Panc1 (cell line): ENCODE data around the gene PLA2G15. TPM values are rescaled to one million over a fixed set of nuclear protein-coding genes. Genes with fewer than 3 reads are reported as not detected.

Experiments used
- ATAC-seq: fragments of 200-7000 bp; cut with Tn5 transposase; 2 replicates; pipeline ENCODE4 v1.9.1; 2020; ENCODE audit warnings: mild to moderate bottlenecking, moderate library complexity
- BruUV-seq: library from RNA; stranded (reverse); fragments of 400-500 nt; replicated peaks from 2 replicates; lab custom pipeline; 2021; lab: Mats Ljungman, UMichigan
- CTCF ChIA-PET: fragments of 300-600 bp; sonication (Branson Sonifier 250); formaldehyde crosslinking; loops from one replicate; lab custom pipeline; 2022; ENCODE audit warnings: antibody characterized with exemption; lab: Charles Lee
- POLR2A ChIA-PET: fragments of 300-600 bp; sonication (Branson Sonifier 250); formaldehyde crosslinking; loops from one replicate; lab custom pipeline; 2022; ENCODE audit warnings: antibody characterized with exemption; lab: Charles Lee
- DNase-seq: peaks from one replicate; pipeline ENCODE4 v3.0.0-alpha.2; 2010; ENCODE audit warnings: low read depth, low spot score
- H3K27ac ChIP-seq: 2 replicates; pipeline ENCODE4 v1.5.1; 2011; ENCODE audit warnings: mild to moderate bottlenecking, low read length, inconsistent platforms
- H3K27me3 ChIP-seq: fragments of 200-500 bp; sonication (Bioruptor generic); 2 replicates; pipeline ENCODE4 v1.6.0; 2014; ENCODE audit warnings: low read length, inconsistent platforms; ENCODE audit not compliant: control insufficient read depth, insufficient read depth
- H3K36me3 ChIP-seq: fragments of 200-500 bp; sonication (Bioruptor generic); 2 replicates; pipeline ENCODE4 v1.5.1; 2014; ENCODE audit warnings: inconsistent platforms, mild to moderate bottlenecking, low read length, moderate library complexity; ENCODE audit not compliant: control insufficient read depth, insufficient read depth
- H3K4me1 ChIP-seq: 2 replicates; pipeline ENCODE4 v1.5.1; 2011; ENCODE audit warnings: inconsistent platforms, mild to moderate bottlenecking, low read length, moderate library complexity; ENCODE audit not compliant: control insufficient read depth, insufficient read depth
- H3K4me3 ChIP-seq, 2 experiments: 2 replicates each; pipeline ENCODE4 v1.5.1; 2011 to 2012; ENCODE audit warnings: low read depth in 2 of 2, low read length in 2 of 2, mild to moderate bottlenecking in 2 of 2, inconsistent platforms in 1 of 2, moderate library complexity in 1 of 2
- H3K9me3 ChIP-seq: fragments of 200-500 bp; sonication (Bioruptor generic); 2 replicates; pipeline ENCODE4 v1.5.1; 2014; ENCODE audit warnings: low read depth, mild to moderate bottlenecking, inconsistent platforms, low read length, moderate library complexity; ENCODE audit not compliant: control insufficient read depth, insufficient read depth
- POLR2AphosphoS5 ChIP-seq: IDR thresholded peaks from 2 replicates; pipeline ENCODE4 v1.6.1; 2012; ENCODE audit warnings: mild to moderate bottlenecking, low read depth, low read length, moderate library complexity
- SIN3A ChIP-seq: IDR thresholded peaks from 2 replicates; pipeline ENCODE4 v1.6.1; 2012; ENCODE audit warnings: low read depth, mild to moderate bottlenecking, low read length, moderate library complexity, borderline replicate concordance; ENCODE audit not compliant: insufficient read depth
- TCF7L2 ChIP-seq: IDR thresholded peaks from 2 replicates; pipeline ENCODE4 v1.6.1; 2011; ENCODE audit warnings: mild to moderate bottlenecking, low read depth, low read length, inconsistent platforms
- in situ Hi-C: cut with HindIII; loops from 2 replicates; pipeline ENCODE4 v1.10.0; 2016; ENCODE audit warnings: low sequenced_read_pairs, low pct_unique_long_range_greater_than_20kb
- intact Hi-C: fragments of 100-400 bp; cut with micrococcal nuclease; formaldehyde crosslinking; loops from one replicate; pipeline ENCODE4 v1.10.0; 2022; ENCODE audit not compliant: unreplicated experiment
- total RNA-seq: library from RNA; stranded (reverse); gene quantifications from one replicate; pipeline ENCODE4 v1.2.1, GENCODE V29; 2021; ENCODE audit not compliant: unreplicated experiment
- TF ChIP-seq, protein P1 (sequence below), 2 experiments: IDR thresholded peaks; 2 replicates each; pipeline ENCODE4 v1.6.1; 2011 to 2012; ENCODE audit warnings: low read depth in 2 of 2, control low read depth in 1 of 2, low read length in 1 of 2, mild to moderate bottlenecking in 1 of 2, moderate library complexity in 1 of 2; ENCODE audit not compliant: insufficient read depth in 1 of 2
- TF ChIP-seq, protein P2 (sequence below): fragments of 450-650 bp; IDR thresholded peaks from 2 replicates; pipeline ENCODE4 v1.5.1; 2017; ENCODE audit warnings: mild to moderate bottlenecking

PLA2G15 gene
- total RNA-seq, 1 experiment from 2014 or later = 14.3 TPM

DNA sequence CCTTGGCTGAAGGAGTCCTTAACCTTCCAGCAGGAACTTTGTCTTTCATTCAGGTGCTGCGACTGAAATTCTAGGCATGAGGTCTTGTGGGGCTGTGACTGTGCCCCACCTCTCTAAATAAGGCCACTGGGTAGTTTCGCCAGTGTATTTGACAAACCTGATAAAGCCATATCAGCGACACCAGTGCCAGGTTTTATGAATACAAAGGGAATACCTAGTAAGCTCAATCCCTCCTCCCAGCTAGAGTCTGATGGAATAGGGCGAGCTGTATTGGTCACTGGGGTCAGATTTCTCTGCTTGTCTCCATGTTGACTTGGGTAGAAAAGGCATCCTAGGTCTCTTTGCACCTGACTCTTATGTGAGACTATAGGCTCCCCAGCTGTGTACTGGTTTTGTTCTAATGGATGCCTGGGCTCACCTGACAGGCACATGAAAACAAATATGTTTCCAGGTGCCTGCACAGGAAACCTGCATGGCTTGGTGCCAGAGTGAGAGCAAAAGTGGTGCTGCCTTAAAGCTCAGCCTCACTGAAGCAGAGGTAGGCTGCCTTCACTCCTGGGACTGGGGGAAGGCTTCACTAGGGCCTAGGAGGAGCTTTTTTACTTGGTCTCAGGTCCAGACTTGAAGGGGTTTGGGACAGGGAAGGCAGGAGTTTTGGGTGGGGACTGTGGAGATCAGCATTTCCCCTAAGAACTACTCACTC, 27.5 kb downstream of the PLA2G15 start:
- TF ChIP-seq SIN3A (no peak), TCF7L2 (no peak), POLR2AphosphoS5 (no peak)
- TF ChIP-seq, protein P1, sequence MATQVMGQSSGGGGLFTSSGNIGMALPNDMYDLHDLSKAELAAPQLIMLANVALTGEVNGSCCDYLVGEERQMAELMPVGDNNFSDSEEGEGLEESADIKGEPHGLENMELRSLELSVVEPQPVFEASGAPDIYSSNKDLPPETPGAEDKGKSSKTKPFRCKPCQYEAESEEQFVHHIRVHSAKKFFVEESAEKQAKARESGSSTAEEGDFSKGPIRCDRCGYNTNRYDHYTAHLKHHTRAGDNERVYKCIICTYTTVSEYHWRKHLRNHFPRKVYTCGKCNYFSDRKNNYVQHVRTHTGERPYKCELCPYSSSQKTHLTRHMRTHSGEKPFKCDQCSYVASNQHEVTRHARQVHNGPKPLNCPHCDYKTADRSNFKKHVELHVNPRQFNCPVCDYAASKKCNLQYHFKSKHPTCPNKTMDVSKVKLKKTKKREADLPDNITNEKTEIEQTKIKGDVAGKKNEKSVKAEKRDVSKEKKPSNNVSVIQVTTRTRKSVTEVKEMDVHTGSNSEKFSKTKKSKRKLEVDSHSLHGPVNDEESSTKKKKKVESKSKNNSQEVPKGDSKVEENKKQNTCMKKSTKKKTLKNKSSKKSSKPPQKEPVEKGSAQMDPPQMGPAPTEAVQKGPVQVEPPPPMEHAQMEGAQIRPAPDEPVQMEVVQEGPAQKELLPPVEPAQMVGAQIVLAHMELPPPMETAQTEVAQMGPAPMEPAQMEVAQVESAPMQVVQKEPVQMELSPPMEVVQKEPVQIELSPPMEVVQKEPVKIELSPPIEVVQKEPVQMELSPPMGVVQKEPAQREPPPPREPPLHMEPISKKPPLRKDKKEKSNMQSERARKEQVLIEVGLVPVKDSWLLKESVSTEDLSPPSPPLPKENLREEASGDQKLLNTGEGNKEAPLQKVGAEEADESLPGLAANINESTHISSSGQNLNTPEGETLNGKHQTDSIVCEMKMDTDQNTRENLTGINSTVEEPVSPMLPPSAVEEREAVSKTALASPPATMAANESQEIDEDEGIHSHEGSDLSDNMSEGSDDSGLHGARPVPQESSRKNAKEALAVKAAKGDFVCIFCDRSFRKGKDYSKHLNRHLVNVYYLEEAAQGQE (IDR thresholded peaks at IDR 0.05; ENCODE audit: insufficient read depth in 1 of 2, low read depth in 2 of 2, low read length in 1 of 2) = no peak
- TF ChIP-seq, protein P2, sequence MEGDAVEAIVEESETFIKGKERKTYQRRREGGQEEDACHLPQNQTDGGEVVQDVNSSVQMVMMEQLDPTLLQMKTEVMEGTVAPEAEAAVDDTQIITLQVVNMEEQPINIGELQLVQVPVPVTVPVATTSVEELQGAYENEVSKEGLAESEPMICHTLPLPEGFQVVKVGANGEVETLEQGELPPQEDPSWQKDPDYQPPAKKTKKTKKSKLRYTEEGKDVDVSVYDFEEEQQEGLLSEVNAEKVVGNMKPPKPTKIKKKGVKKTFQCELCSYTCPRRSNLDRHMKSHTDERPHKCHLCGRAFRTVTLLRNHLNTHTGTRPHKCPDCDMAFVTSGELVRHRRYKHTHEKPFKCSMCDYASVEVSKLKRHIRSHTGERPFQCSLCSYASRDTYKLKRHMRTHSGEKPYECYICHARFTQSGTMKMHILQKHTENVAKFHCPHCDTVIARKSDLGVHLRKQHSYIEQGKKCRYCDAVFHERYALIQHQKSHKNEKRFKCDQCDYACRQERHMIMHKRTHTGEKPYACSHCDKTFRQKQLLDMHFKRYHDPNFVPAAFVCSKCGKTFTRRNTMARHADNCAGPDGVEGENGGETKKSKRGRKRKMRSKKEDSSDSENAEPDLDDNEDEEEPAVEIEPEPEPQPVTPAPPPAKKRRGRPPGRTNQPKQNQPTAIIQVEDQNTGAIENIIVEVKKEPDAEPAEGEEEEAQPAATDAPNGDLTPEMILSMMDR = no peak
- no peaks in the 10 kb centered on the region for H3K27me3 ChIP-seq
- DNase-seq = no peak
- no peak overlapping the region for H3K27ac ChIP-seq
- in situ Hi-C loops (no loop called here), intact Hi-C loops (no loop called here)
- H3K4me1 ChIP-seq = peaks cover 8% of the 10 kb centered on the region
- H3K36me3 ChIP-seq = no peaks in the 10 kb centered on the region
- no peaks in the 10 kb centered on the region for H3K9me3 ChIP-seq
- ChIA-PET POLR2A (no interaction called here), CTCF (no interaction called here)
- H3K4me3 ChIP-seq = no peak overlapping the region
- ATAC-seq = no peak
- BruUV-seq = no TSS peak

DNA sequence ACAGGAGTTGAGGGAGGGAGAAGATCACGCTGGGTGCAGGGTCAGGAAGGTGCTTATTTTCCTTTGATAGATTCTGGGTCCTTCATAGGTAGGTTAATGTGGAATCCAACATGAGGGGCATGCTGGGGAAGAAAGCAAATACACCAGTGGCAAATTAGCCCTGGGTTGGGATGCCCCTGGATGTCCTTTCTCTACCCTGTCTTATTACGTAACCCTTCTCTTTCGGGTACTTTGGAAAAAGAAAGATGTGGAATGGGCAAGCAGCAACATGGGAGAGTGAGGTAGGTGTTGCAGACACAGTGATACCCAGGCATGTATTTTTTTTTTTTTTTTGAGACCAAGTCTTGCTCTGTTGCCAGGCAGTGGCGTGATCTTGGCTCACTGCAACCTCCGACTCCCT, 28.3 kb downstream of the PLA2G15 start:
- no peak overlapping the region for H3K27ac ChIP-seq
- no TSS peak for BruUV-seq
- no peaks in the 10 kb centered on the region for H3K27me3 ChIP-seq
- H3K4me1 ChIP-seq = no peaks in the 10 kb centered on the region; the same call in 1 of the 2 replicates
- ChIA-PET CTCF (no interaction called here), POLR2A (no interaction called here)
- H3K9me3 ChIP-seq = no peaks in the 10 kb centered on the region
- TF ChIP-seq POLR2AphosphoS5 (no peak), TCF7L2 (no peak), SIN3A (no peak)
- TF ChIP-seq, protein P2 = no peak
- TF ChIP-seq, protein P1 (IDR thresholded peaks at IDR 0.05; ENCODE audit: insufficient read depth in 1 of 2, low read depth in 2 of 2, low read length in 1 of 2) = no peak
- no peak overlapping the region for H3K4me3 ChIP-seq
- intact Hi-C loops = no loop called here
- DNase-seq (no peak), ATAC-seq (no peak)
- no peaks in the 10 kb centered on the region for H3K36me3 ChIP-seq
- in situ Hi-C loops = no loop called here
